Loucy (cell line): ENCODE measurements around the gene DSCAM.

Experiments
- H2AFZ ChIP-seq: fragments of 200-600 bp; sonication (generic); 2 replicates; pipeline ENCODE4 v1.6.0; 2016; ENCODE audit warnings: antibody characterized with exemption, mild to moderate bottlenecking, low read length, moderate library complexity
- H3F3A ChIP-seq: fragments of 200-600 bp; 2 replicates; pipeline ENCODE4 v1.6.0; 2016; ENCODE audit warnings: antibody characterized with exemption, low read depth, mild to moderate bottlenecking
- H3K27me3 ChIP-seq: fragments of 200-600 bp; sonication (generic); 2 replicates; pipeline ENCODE4 v1.6.1; 2014; ENCODE audit warnings: low read length, mild to moderate bottlenecking; ENCODE audit not compliant: insufficient read depth, poor library complexity, severe bottlenecking
- H3K36me3 ChIP-seq: fragments of 200-600 bp; sonication (generic); 2 replicates; pipeline ENCODE4 v1.6.1; 2016; ENCODE audit warnings: low read length; ENCODE audit not compliant: insufficient read depth
- H3K4me1 ChIP-seq: fragments of 200-600 bp; sonication (generic); 2 replicates; pipeline ENCODE4 v1.5.1; 2014; ENCODE audit warnings: low read length, mild to moderate bottlenecking; ENCODE audit not compliant: insufficient read depth, poor library complexity, severe bottlenecking
- H3K4me2 ChIP-seq: fragments of 200-600 bp; sonication (generic); 2 replicates; pipeline ENCODE4 v1.6.0; 2014; ENCODE audit warnings: antibody characterized with exemption, low read length, low read depth, mild to moderate bottlenecking; ENCODE audit not compliant: poor library complexity, severe bottlenecking
- H3K4me3 ChIP-seq: fragments of 200-600 bp; sonication (generic); 2 replicates; pipeline ENCODE4 v1.5.1; 2014; ENCODE audit warnings: low read length, mild to moderate bottlenecking, mixed read lengths; ENCODE audit not compliant: poor library complexity, severe bottlenecking
- H3K79me2 ChIP-seq: fragments of 200-600 bp; sonication (generic); 2 replicates; pipeline ENCODE4 v1.6.1; 2014; ENCODE audit warnings: low read length; ENCODE audit not compliant: insufficient read depth
- H3K9ac ChIP-seq: fragments of 200-600 bp; sonication (generic); 2 replicates; pipeline ENCODE4 v1.6.0; 2014; ENCODE audit warnings: mild to moderate bottlenecking, low read depth, low read length, moderate library complexity; ENCODE audit not compliant: poor library complexity, severe bottlenecking
- H3K9me2 ChIP-seq: fragments of 200-600 bp; sonication (generic); replicated peaks from 2 replicates; pipeline ENCODE4 v1.6.1; 2016; ENCODE audit warnings: low read depth, low read length, mixed read lengths
- H3K9me3 ChIP-seq: fragments of 200-600 bp; sonication (generic); 2 replicates; pipeline ENCODE4 v1.6.1; 2014; ENCODE audit warnings: mild to moderate bottlenecking, antibody characterized with exemption, low read length, low read depth; ENCODE audit not compliant: insufficient read depth
- H4K20me1 ChIP-seq: fragments of 200-600 bp; sonication (generic); 2 replicates; pipeline ENCODE4 v1.6.0; 2014; ENCODE audit warnings: antibody characterized with exemption, low read length, mild to moderate bottlenecking; ENCODE audit not compliant: insufficient read depth, poor library complexity, severe bottlenecking
- EZH2phosphoT487 ChIP-seq: fragments of 200-600 bp; IDR thresholded peaks from 2 replicates; pipeline ENCODE4 v1.6.1; 2018; ENCODE audit warnings: antibody characterized with exemption, mild to moderate bottlenecking, moderate library complexity, borderline replicate concordance
- TF ChIP-seq, protein P1 (sequence below): fragments of 200-600 bp; sonication (generic); conservative IDR thresholded peaks from 2 replicates; pipeline ENCODE4 v1.5.1; 2014; ENCODE audit warnings: mild to moderate bottlenecking, antibody characterized with exemption, low read length

Gene DSCAM

DNA sequence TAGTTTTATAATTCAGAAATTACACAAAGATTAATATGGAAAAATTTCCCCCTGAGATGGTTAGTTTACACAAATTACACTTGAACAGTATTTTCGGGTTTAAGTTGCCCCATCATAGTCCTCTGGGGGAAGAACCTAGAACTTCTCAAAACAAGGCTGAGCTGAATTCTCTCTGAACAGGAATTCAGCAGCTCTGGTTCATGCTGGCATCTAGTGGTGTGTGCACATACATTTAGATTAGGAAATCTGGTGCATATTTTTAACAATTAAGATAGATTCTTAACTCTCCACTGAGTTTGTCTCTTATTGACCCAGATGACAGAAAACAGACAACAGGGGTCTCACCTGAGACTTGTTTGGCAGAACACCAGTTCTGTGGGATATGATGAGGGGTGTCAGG, 410.7 kb downstream of the DSCAM start:
- Histone ChIP-seq H4K20me1 (no peaks in the 10 kb centered on the region), H3K36me3 (no peaks in the 10 kb centered on the region), H3K4me3 (no peak overlapping the region), H2AFZ (no peak overlapping the region), H3K27me3 (no peaks in the 10 kb centered on the region), H3K9ac (no peak overlapping the region), H3K4me2 (no peak overlapping the region), H3K9me2 (no peaks in the 10 kb centered on the region), H3K4me1 (no peaks in the 10 kb centered on the region), H3K79me2 (no peaks in the 10 kb centered on the region), H3F3A (no peaks in the 10 kb centered on the region), H3K9me3 (peaks cover 3% of the 10 kb centered on the region; the same call in 1 of the 2 replicates)
- TF ChIP-seq, protein P1, sequence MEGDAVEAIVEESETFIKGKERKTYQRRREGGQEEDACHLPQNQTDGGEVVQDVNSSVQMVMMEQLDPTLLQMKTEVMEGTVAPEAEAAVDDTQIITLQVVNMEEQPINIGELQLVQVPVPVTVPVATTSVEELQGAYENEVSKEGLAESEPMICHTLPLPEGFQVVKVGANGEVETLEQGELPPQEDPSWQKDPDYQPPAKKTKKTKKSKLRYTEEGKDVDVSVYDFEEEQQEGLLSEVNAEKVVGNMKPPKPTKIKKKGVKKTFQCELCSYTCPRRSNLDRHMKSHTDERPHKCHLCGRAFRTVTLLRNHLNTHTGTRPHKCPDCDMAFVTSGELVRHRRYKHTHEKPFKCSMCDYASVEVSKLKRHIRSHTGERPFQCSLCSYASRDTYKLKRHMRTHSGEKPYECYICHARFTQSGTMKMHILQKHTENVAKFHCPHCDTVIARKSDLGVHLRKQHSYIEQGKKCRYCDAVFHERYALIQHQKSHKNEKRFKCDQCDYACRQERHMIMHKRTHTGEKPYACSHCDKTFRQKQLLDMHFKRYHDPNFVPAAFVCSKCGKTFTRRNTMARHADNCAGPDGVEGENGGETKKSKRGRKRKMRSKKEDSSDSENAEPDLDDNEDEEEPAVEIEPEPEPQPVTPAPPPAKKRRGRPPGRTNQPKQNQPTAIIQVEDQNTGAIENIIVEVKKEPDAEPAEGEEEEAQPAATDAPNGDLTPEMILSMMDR, result no peak
- no peak for TF ChIP-seq EZH2phosphoT487

GRCh38 chr21:40433538-40433937, 413.4 kb downstream of the DSCAM start:
- Histone ChIP-seq H3K9me2 (no peaks in the 10 kb centered on the region), H3K4me1 (no peaks in the 10 kb centered on the region), H2AFZ (no peak overlapping the region), H3F3A (no peaks in the 10 kb centered on the region), H3K79me2 (no peaks in the 10 kb centered on the region), H3K4me3 (no peak overlapping the region), H3K27me3 (no peaks in the 10 kb centered on the region), H3K9me3 (peaks cover 3% of the 10 kb centered on the region; the same call in 1 of the 2 replicates), H3K4me2 (no peak overlapping the region), H3K36me3 (no peaks in the 10 kb centered on the region), H4K20me1 (no peaks in the 10 kb centered on the region), H3K9ac (no peak overlapping the region)
- TF ChIP-seq EZH2phosphoT487, result no peak
- TF ChIP-seq, protein P1, result no peak

GRCh38 chr21:40425981-40426380, 421.0 kb downstream of the DSCAM start:
- no peaks in the 10 kb centered on the region for H3F3A ChIP-seq
- no peak overlapping the region for H3K9ac ChIP-seq
- no peaks in the 10 kb centered on the region for H3K27me3 ChIP-seq
- H4K20me1 ChIP-seq, result no peaks in the 10 kb centered on the region
- no peak overlapping the region for H2AFZ ChIP-seq
- H3K79me2 ChIP-seq, result no peaks in the 10 kb centered on the region
- H3K4me3 ChIP-seq, result no peak overlapping the region
- no peaks in the 10 kb centered on the region for H3K4me1 ChIP-seq
- no peaks in the 10 kb centered on the region for H3K36me3 ChIP-seq
- H3K9me2 ChIP-seq, result no peaks in the 10 kb centered on the region
- no peak overlapping the region for H3K4me2 ChIP-seq
- TF ChIP-seq, protein P1, result no peak
- TF ChIP-seq EZH2phosphoT487, result no peak
- H3K9me3 ChIP-seq, result no peaks in the 10 kb centered on the region
